Measurements from ENCODE around the gene IL32. TPM values are rescaled to one million over a fixed set of nuclear protein-coding genes. Genes with fewer than 3 reads are reported as not detected.
A peak's percentile ranks its signal among the peaks of the same experiment; 100 is the strongest.

Gene IL32
- total RNA-seq, 1 experiment from 2014 or later, result 89.0 TPM

DNA sequence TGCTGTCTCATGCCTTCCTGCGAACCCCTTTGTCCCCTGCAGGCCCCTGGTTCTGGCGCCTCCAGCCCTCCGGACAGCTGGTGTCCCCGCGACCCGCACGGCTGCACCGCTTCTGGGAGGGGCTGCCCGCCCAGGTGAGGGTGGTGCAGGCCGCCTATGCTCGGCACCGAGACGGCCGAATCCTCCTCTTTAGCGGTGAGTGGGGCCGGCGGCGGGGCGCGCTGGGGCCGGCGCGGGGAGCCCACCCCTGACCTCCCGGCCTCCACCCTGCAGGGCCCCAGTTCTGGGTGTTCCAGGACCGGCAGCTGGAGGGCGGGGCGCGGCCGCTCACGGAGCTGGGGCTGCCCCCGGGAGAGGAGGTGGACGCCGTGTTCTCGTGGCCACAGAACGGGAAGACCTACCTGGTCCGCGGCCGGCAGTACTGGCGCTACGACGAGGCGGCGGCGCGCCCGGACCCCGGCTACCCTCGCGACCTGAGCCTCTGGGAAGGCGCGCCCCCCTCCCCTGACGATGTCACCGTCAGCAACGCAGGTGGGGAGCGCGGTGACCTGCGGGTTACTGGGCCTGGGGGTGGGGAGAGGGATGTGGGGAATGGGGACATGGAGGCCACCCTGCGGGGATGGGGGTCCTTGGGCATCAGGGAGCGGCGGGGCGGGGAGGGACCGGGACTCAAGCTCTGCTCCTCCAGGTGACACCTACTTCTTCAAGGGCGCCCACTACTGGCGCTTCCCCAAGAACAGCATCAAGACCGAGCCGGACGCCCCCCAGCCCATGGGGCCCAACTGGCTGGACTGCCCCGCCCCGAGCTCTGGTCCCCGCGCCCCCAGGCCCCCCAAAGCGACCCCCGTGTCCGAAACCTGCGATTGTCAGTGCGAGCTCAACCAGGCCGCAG lies 7.1 kb upstream of the IL32 start:
- Mint-ChIP-seq H3K4me1 (ENCODE audit: low read depth, unreplicated experiment) (no peaks in the 10 kb centered on the region), H3K27ac (ENCODE audit: unreplicated experiment) (peak overlapping the region; percentile 34), H3K36me3 (ENCODE audit: insufficient read depth, unreplicated experiment) (peaks cover 20% of the 10 kb centered on the region), H3K4me3 (ENCODE audit: low read depth, unreplicated experiment) (peak overlapping the region; percentile 96), H3K27me3 (ENCODE audit: unreplicated experiment) (no peaks in the 10 kb centered on the region), H3K9me3 (ENCODE audit: low read depth, unreplicated experiment) (peaks cover 2% of the 10 kb centered on the region)
- BruUV-seq (replicated peaks), result no TSS peak
- intact Hi-C loops (cut with micrococcal nuclease; ENCODE audit: unreplicated experiment), result loop anchor here (2.0 kb wide), 1 partner anchor 70 kb away; no protein-coding TSS in a partner anchor
- peak; percentile 64 for DNase-seq
- CTCF ChIA-PET, result interaction anchor here (0.5 to 2.2 kb wide), 25 partner anchors 9 to 1557 kb away, joined by 3 to 48 read pairs (median 6); partner anchors contain the start of genes MMP25, ZNF205 and ZNF213
- TF ChIP-seq, protein P1, sequence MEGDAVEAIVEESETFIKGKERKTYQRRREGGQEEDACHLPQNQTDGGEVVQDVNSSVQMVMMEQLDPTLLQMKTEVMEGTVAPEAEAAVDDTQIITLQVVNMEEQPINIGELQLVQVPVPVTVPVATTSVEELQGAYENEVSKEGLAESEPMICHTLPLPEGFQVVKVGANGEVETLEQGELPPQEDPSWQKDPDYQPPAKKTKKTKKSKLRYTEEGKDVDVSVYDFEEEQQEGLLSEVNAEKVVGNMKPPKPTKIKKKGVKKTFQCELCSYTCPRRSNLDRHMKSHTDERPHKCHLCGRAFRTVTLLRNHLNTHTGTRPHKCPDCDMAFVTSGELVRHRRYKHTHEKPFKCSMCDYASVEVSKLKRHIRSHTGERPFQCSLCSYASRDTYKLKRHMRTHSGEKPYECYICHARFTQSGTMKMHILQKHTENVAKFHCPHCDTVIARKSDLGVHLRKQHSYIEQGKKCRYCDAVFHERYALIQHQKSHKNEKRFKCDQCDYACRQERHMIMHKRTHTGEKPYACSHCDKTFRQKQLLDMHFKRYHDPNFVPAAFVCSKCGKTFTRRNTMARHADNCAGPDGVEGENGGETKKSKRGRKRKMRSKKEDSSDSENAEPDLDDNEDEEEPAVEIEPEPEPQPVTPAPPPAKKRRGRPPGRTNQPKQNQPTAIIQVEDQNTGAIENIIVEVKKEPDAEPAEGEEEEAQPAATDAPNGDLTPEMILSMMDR (IDR thresholded peaks at IDR 0.05; ENCODE audit: unreplicated experiment), result no peak

DNA sequence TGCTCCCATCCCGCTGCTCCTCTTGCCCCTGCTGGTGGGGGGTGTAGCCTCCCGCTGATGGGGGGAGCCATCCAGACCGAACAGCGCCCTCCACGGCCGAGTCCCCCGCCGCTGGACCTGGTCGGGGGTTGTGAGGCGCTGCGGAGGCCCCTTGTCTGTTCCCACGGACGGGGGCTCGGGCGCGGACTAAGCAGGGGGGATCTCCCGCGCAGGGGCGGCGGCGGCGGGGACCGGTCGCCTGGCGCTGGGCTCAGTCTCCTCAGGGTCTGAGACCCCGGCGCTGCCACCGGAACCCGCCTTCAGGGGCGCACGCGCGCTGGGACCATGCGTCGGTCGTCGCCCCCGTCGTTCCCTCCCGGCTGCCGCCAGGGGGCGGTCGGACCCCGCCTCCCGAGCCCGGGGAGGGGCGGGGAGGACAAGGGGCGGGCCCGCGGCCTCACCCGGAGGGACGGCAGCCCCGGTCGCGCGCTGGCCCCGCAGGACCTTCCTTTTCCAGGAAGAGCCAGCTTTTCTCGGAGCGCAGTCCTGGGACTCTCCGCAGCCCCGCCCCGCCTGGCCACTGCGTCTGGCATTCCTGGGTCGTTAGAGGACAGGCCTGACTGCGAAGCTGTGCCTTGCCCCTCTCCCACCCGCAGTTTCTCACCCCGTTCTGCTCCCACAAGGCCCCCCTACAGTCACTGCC lies 6.3 kb upstream of the IL32 start:
- Mint-ChIP-seq H3K4me1 (ENCODE audit: low read depth, unreplicated experiment) (peaks cover 2% of the 10 kb centered on the region), H3K27ac (ENCODE audit: unreplicated experiment) (peak overlapping the region; percentile 55), H3K4me3 (ENCODE audit: low read depth, unreplicated experiment) (peak overlapping the region; percentile 96), H3K36me3 (ENCODE audit: insufficient read depth, unreplicated experiment) (peaks cover 20% of the 10 kb centered on the region), H3K27me3 (ENCODE audit: unreplicated experiment) (no peaks in the 10 kb centered on the region), H3K9me3 (ENCODE audit: low read depth, unreplicated experiment) (peaks cover 2% of the 10 kb centered on the region)
- CTCF ChIA-PET, result interaction anchor here (0.5 to 2.2 kb wide), 24 partner anchors 14 to 154 kb away, joined by 3 to 48 read pairs (median 6); partner anchors contain the start of genes MMP25, ZNF205 and ZNF213
- TF ChIP-seq, protein P1 (IDR thresholded peaks at IDR 0.05; ENCODE audit: unreplicated experiment), result peak; percentile 97
- no TSS peak for BruUV-seq (replicated peaks)
- DNase-seq, result peak; percentile 97
- intact Hi-C loops (cut with micrococcal nuclease; ENCODE audit: unreplicated experiment), result loop anchor here (2.0 kb wide), 1 partner anchor 70 kb away; no protein-coding TSS in a partner anchor

DNA sequence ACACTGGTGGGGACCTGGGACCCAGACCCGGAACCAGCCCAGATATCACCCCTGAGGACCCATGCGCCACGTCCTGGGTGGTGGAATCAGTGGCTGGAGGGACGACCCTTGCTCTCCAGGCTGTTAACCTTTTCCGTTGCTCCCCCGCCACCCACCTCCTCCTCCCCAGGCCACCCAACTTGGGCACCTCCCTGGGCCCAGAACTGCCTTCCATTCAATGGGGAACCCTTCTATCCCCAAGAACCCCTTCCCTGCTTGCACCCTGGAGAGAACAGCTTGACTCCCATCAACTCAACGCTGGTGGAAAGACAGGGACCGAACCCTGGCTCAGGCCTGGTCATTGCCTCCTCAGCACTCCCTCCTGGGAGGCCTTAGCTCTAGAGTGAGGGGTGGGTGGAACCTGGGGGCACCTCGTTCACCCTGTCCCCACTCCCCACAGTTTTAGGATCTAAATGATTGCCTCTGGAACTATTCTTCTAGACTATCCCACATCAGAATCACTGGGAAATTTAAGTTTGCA lies 5.7 kb upstream of the IL32 start:
- H3K27me3 Mint-ChIP-seq (ENCODE audit: unreplicated experiment), result no peaks in the 10 kb centered on the region
- TF ChIP-seq, protein P1 (IDR thresholded peaks at IDR 0.05; ENCODE audit: unreplicated experiment), result no peak
- CTCF ChIA-PET, result interaction anchor here (0.6 to 2.2 kb wide), 12 partner anchors 14 to 114 kb away, joined by 3 to 48 read pairs (median 6); partner anchors contain the start of genes MMP25 and ZNF205
- no TSS peak for BruUV-seq (replicated peaks)
- peaks cover 2% of the 10 kb centered on the region for H3K9me3 Mint-ChIP-seq (ENCODE audit: low read depth, unreplicated experiment)
- DNase-seq, result no peak
- H3K4me1 Mint-ChIP-seq (ENCODE audit: low read depth, unreplicated experiment), result peaks cover 8% of the 10 kb centered on the region
- peak overlapping the region; percentile 55 for H3K27ac Mint-ChIP-seq (ENCODE audit: unreplicated experiment)
- peaks cover 17% of the 10 kb centered on the region for H3K36me3 Mint-ChIP-seq (ENCODE audit: insufficient read depth, unreplicated experiment)
- intact Hi-C loops (cut with micrococcal nuclease; ENCODE audit: unreplicated experiment), result loop anchor here (2.0 kb wide), 1 partner anchor 69 kb away; no protein-coding TSS in a partner anchor
- H3K4me3 Mint-ChIP-seq (ENCODE audit: low read depth, unreplicated experiment), result peak overlapping the region; percentile 96

All from Calu3 (cell line).